GM19452 (cell line): ENCODE measurements around the gene CDKN2AIPNL.
A peak's percentile ranks its signal among the peaks of the same experiment; 100 is the strongest.

Experiments used
- ATAC-seq: cut with Tn5 transposase; IDR thresholded peaks from one replicate; pipeline ENCODE4 v1.9.1; 2021; ENCODE audit not compliant: unreplicated experiment

The CDKN2AIPNL gene

GRCh38 chr5:134411546-134412266, at the start of gene CDKN2AIPNL:
Gene CDKN2AIPNL, minus strand, starts transcription at chr5:134411881. Its CDS starts 27 bp downstream, at chr5:134411854.
- ATAC-seq = peak; percentile 97

GRCh38 chr5:134460551-134460950, 48.9 kb upstream of the CDKN2AIPNL start:
- ATAC-seq = no peak

- no peak for ATAC-seq
Observed at GRCh38 chr5:134459491-134459890, 47.8 kb upstream of the CDKN2AIPNL start.

- no peak for ATAC-seq
Observed at GRCh38 chr5:134459010-134459403, 47.3 kb upstream of the CDKN2AIPNL start.

- ATAC-seq = no peak
Observed at GRCh38 chr5:134458234-134459009, 46.7 kb upstream of the CDKN2AIPNL start.

GRCh38 chr5:134457801-134458200, 46.1 kb upstream of the CDKN2AIPNL start:
- ATAC-seq = no peak

GRCh38 chr5:134456825-134457224, 45.1 kb upstream of the CDKN2AIPNL start:
- ATAC-seq = no peak

GRCh38 chr5:134455466-134455865, 43.8 kb upstream of the CDKN2AIPNL start:
- ATAC-seq = no peak

GRCh38 chr5:134453016-134453415, 41.3 kb upstream of the CDKN2AIPNL start:
- no peak for ATAC-seq

- no peak for ATAC-seq
Observed at GRCh38 chr5:134451936-134452505, 40.3 kb upstream of the CDKN2AIPNL start.

- no peak for ATAC-seq
Observed at GRCh38 chr5:134451225-134451935, 39.7 kb upstream of the CDKN2AIPNL start.

GRCh38 chr5:134450374-134450773, 38.7 kb upstream of the CDKN2AIPNL start:
- ATAC-seq = no peak

- ATAC-seq = no peak
Observed at GRCh38 chr5:134449167-134449566, 37.5 kb upstream of the CDKN2AIPNL start.

GRCh38 chr5:134447815-134448520, 36.3 kb upstream of the CDKN2AIPNL start:
- ATAC-seq = no peak

- ATAC-seq = no peak
Observed at GRCh38 chr5:134446938-134447337, 35.3 kb upstream of the CDKN2AIPNL start.

- ATAC-seq = no peak
Observed at GRCh38 chr5:134445856-134446818, 34.5 kb upstream of the CDKN2AIPNL start.

- ATAC-seq = no peak
Observed at GRCh38 chr5:134444941-134445471, 33.3 kb upstream of the CDKN2AIPNL start.

- ATAC-seq = no peak
Observed at GRCh38 chr5:134440201-134440755, 28.6 kb upstream of the CDKN2AIPNL start.

- ATAC-seq = no peak
Observed at GRCh38 chr5:134439210-134439654, 27.6 kb upstream of the CDKN2AIPNL start.
